Lung (tissue), 12 donors: ENCODE measurements around the gene PKIG. TPM values are rescaled to one million over a fixed set of nuclear protein-coding genes. Genes with fewer than 3 reads are reported as not detected.

Experiments used
- ATAC-seq: fragments of 200-7000 bp; cut with Tn5 transposase; one replicate; pipeline ENCODE4 v1.9.1; 2020; ENCODE audit warnings: moderate number of reproducible peaks; ENCODE audit not compliant: insufficient read depth, low FRiP score
- DNase-seq, 3 donors: peaks; one replicate each; pipeline ENCODE4 v3.0.0-alpha.2; 2013 to 2017
- H3K27ac ChIP-seq, 2 donors: one replicate each; pipeline ENCODE4 v1.5.1; 2013; ENCODE audit warnings: mild to moderate bottlenecking in 2 of 2, moderate library complexity in 2 of 2, control low read depth in 1 of 2, inconsistent platforms in 1 of 2, low read depth in 1 of 2, low read length in 1 of 2
- H3K27me3 ChIP-seq, 3 donors: one replicate each; pipeline ENCODE4 v1.5.1; 2013; ENCODE audit warnings: low read length in 2 of 3; ENCODE audit not compliant: control insufficient read depth in 3 of 3, insufficient read depth in 3 of 3
- H3K36me3 ChIP-seq, 4 donors: one replicate each; pipeline ENCODE4 v1.5.1; 2013; ENCODE audit warnings: low read length in 4 of 4, mild to moderate bottlenecking in 1 of 4, moderate library complexity in 1 of 4; ENCODE audit not compliant: control insufficient read depth in 4 of 4, insufficient read depth in 4 of 4
- H3K4me1 ChIP-seq, 5 donors: one replicate each; pipeline ENCODE4 v1.5.1; 2013; ENCODE audit warnings: low read length in 5 of 5, mild to moderate bottlenecking in 2 of 5, moderate library complexity in 1 of 5; ENCODE audit not compliant: control insufficient read depth in 5 of 5, insufficient read depth in 5 of 5
- H3K4me3 ChIP-seq: one replicate; pipeline ENCODE4 v1.5.1; 2013; ENCODE audit warnings: mild to moderate bottlenecking, control low read depth, moderate library complexity
- H3K9ac ChIP-seq, 2 donors: one replicate each; pipeline ENCODE4 v1.5.1; 2013; ENCODE audit warnings: low read length in 2 of 2, control low read depth in 1 of 2; ENCODE audit not compliant: insufficient read depth in 1 of 2
- H3K9me3 ChIP-seq, 4 donors: one replicate each; pipeline ENCODE4 v1.5.1; 2013; ENCODE audit warnings: low read length in 3 of 4, mild to moderate bottlenecking in 1 of 4, moderate library complexity in 1 of 4; ENCODE audit not compliant: control insufficient read depth in 4 of 4, insufficient read depth in 3 of 4
- CTCF ChIP-seq: IDR thresholded peaks from 2 replicates; pipeline ENCODE4 v1.5.1; 2012; ENCODE audit warnings: mild to moderate bottlenecking; ENCODE audit errors: control extremely low read depth, extremely low read depth
- WGBS, 2 donors: extraction: QIAGEN DNeasy Blood & Tissue Kit; methylation state at CpG; one replicate each; pipeline ENCODE4 v1.1.7; 2013; 5-methylcytosine and 5-hydroxymethylcytosine counted together
- polyA plus RNA-seq, 2 donors: library from polyadenylated mRNA; stranded (reverse); fragments of 200-250 nt; gene quantifications; one replicate each; pipeline ENCODE4 v1.2.1, GENCODE V29; 2013
- total RNA-seq, 2 donors: library from RNA; depleted of rRNA in 1 of 2; stranded (reverse); fragments of >200 nt in 1 of 2; gene quantifications; one replicate each; pipeline ENCODE4 v1.2.1, GENCODE V29; 2014 to 2021
- donor health status: control.
- donor health status: control.
- donor health status: Bipolar disorder and iron deficiency.
- donor health status: healthy.
- donor health status: DM: yes; HTN: yes; CAD: no.

PKIG gene
- total and polyA plus RNA-seq, 4 donors: 45.7 to 67.8 (median 63.0) TPM

- H3K9ac ChIP-seq: no peak overlapping the region
- no peaks in the 10 kb centered on the region for H3K9me3 ChIP-seq
- no peak for TF ChIP-seq CTCF
- H3K4me1 ChIP-seq: peaks cover 0 to 17% (median 5%) of the 10 kb centered on the region in 5 donors
- WGBS, 2 donors: 49 to 50% methylated on average over 10 of the region's 10 CpGs
- no peaks in the 10 kb centered on the region for H3K27me3 ChIP-seq
- DNase-seq (peak in 1 of 3 donors; percentile 49), ATAC-seq (no peak)
- H3K27ac ChIP-seq: peak overlapping the region; percentile 18 to 69
- H3K4me3 ChIP-seq: no peak overlapping the region
- H3K36me3 ChIP-seq: peaks cover 0 to 33% (median 21%) of the 10 kb centered on the region in 4 donors
These were observed 32.9 kb downstream of the PKIG start for GRCh38 chr20:44615169-44615791.

GRCh38 chr20:44615876-44616603 lies 33.7 kb downstream of the PKIG start:
- TF ChIP-seq CTCF: no peak
- no peak overlapping the region for H3K4me3 ChIP-seq
- whole genome bisulfite sequencing, 2 donors: 90% methylated on average over 14 of the region's 14 CpGs
- DNase-seq: no peak
- H3K4me1 ChIP-seq: peaks cover 0 to 17% (median 4%) of the 10 kb centered on the region in 5 donors
- no peaks in the 10 kb centered on the region for H3K27me3 ChIP-seq
- no peaks in the 10 kb centered on the region for H3K9me3 ChIP-seq
- no peak for ATAC-seq
- peaks cover 0 to 33% (median 23%) of the 10 kb centered on the region in 4 donors for H3K36me3 ChIP-seq
- no peak overlapping the region for H3K9ac ChIP-seq
- H3K27ac ChIP-seq: peak overlapping the region; percentile 18 to 69

GRCh38 chr20:44616604-44616964 lies 34.2 kb downstream of the PKIG start:
- no peak for TF ChIP-seq CTCF
- no peaks in the 10 kb centered on the region for H3K27me3 ChIP-seq
- no peak overlapping the region for H3K9ac ChIP-seq
- 57 to 74% methylated on average over 14 of the region's 14 CpGs for WGBS, 2 donors
- ATAC-seq (no peak), DNase-seq (no peak)
- no peaks in the 10 kb centered on the region for H3K9me3 ChIP-seq
- peaks cover 0 to 17% (median 4%) of the 10 kb centered on the region in 5 donors for H3K4me1 ChIP-seq
- peak overlapping the region in 1 of 2 donors; percentile 69 for H3K27ac ChIP-seq
- peaks cover 0 to 35% (median 23%) of the 10 kb centered on the region in 4 donors for H3K36me3 ChIP-seq
- no peak overlapping the region for H3K4me3 ChIP-seq
